Measurements from ENCODE around the gene PLA2G2C.

The PLA2G2C gene

GRCh38 chr1:20182415-20182814 is 3.9 kb downstream of the PLA2G2C start:
- ATAC-seq (ENCODE audit: insufficient read depth, low read depth): no peak
- no peak overlapping the region for H3K9ac ChIP-seq (ENCODE audit: low read depth, low read length)
- DNase-seq: no peak
- no peaks in the 10 kb centered on the region for H3K79me2 ChIP-seq (ENCODE audit: insufficient read depth, low read length)
- H3K4me3 ChIP-seq (ENCODE audit: low read depth in 1 of 2, low read length in 2 of 2): no peak overlapping the region
- H4K20me1 ChIP-seq (ENCODE audit: insufficient read depth, low read length): no peaks in the 10 kb centered on the region
- no peaks in the 10 kb centered on the region for H3K27me3 ChIP-seq (ENCODE audit: insufficient read depth, low read length, poor library complexity)
- H3K4me2 ChIP-seq (ENCODE audit: insufficient read depth, low read length): no peak overlapping the region
- no peaks in the 10 kb centered on the region for H3K36me3 ChIP-seq (ENCODE audit: insufficient read depth, low read length)
- no peak overlapping the region for H2AFZ ChIP-seq (ENCODE audit: low read depth, low read length)
- no peak overlapping the region for H3K27ac ChIP-seq (ENCODE audit: low read length)
- no peak for TF ChIP-seq CTCF (IDR thresholded peaks at IDR 0.05; ENCODE audit: borderline replicate concordance, extremely low read depth, low read length, poor library complexity, severe bottlenecking)
- TF ChIP-seq EZH2 (IDR thresholded peaks at IDR 0.05; ENCODE audit: borderline replicate concordance, low read depth, low read length, severe bottlenecking): no peak
- H3K4me1 ChIP-seq (ENCODE audit: insufficient read depth, low read length): peaks cover 28% of the 10 kb centered on the region
- H3K9me3 ChIP-seq (ENCODE audit: insufficient read depth, low read length, severe bottlenecking): no peaks in the 10 kb centered on the region

GRCh38 chr1:20180844-20181207 is 5.5 kb downstream of the PLA2G2C start:
- Histone ChIP-seq H3K4me1 (ENCODE audit: insufficient read depth, low read length) (peaks cover 12% of the 10 kb centered on the region), H3K4me3 (ENCODE audit: low read depth in 1 of 2, low read length in 2 of 2) (no peak overlapping the region), H3K4me2 (ENCODE audit: insufficient read depth, low read length) (no peak overlapping the region), H2AFZ (ENCODE audit: low read depth, low read length) (no peak overlapping the region), H3K27ac (ENCODE audit: low read length) (no peak overlapping the region), H3K9me3 (ENCODE audit: insufficient read depth, low read length, severe bottlenecking) (no peaks in the 10 kb centered on the region), H3K27me3 (ENCODE audit: insufficient read depth, low read length, poor library complexity) (no peaks in the 10 kb centered on the region), H3K36me3 (ENCODE audit: insufficient read depth, low read length) (no peaks in the 10 kb centered on the region), H3K9ac (ENCODE audit: low read depth, low read length) (no peak overlapping the region), H3K79me2 (ENCODE audit: insufficient read depth, low read length) (no peaks in the 10 kb centered on the region), H4K20me1 (ENCODE audit: insufficient read depth, low read length) (no peaks in the 10 kb centered on the region)
- TF ChIP-seq EZH2 (IDR thresholded peaks at IDR 0.05; ENCODE audit: borderline replicate concordance, low read depth, low read length, severe bottlenecking): no peak
- TF ChIP-seq CTCF (IDR thresholded peaks at IDR 0.05; ENCODE audit: borderline replicate concordance, extremely low read depth, low read length, poor library complexity, severe bottlenecking): no peak
- ATAC-seq (ENCODE audit: insufficient read depth, low read depth) (no peak), DNase-seq (no peak)

GRCh38 chr1:20180129-20180843 is 6.0 kb downstream of the PLA2G2C start:
- H2AFZ ChIP-seq (ENCODE audit: low read depth, low read length): no peak overlapping the region
- H3K9ac ChIP-seq (ENCODE audit: low read depth, low read length): no peak overlapping the region
- peaks cover 11% of the 10 kb centered on the region for H3K4me1 ChIP-seq (ENCODE audit: insufficient read depth, low read length)
- no peaks in the 10 kb centered on the region for H3K9me3 ChIP-seq (ENCODE audit: insufficient read depth, low read length, severe bottlenecking)
- H3K4me2 ChIP-seq (ENCODE audit: insufficient read depth, low read length): no peak overlapping the region
- H3K27me3 ChIP-seq (ENCODE audit: insufficient read depth, low read length, poor library complexity): no peaks in the 10 kb centered on the region
- ATAC-seq (ENCODE audit: insufficient read depth, low read depth) (no peak), DNase-seq (no peak)
- H4K20me1 ChIP-seq (ENCODE audit: insufficient read depth, low read length): no peaks in the 10 kb centered on the region
- H3K4me3 ChIP-seq (ENCODE audit: low read depth in 1 of 2, low read length in 2 of 2): no peak overlapping the region
- no peaks in the 10 kb centered on the region for H3K79me2 ChIP-seq (ENCODE audit: insufficient read depth, low read length)
- no peaks in the 10 kb centered on the region for H3K36me3 ChIP-seq (ENCODE audit: insufficient read depth, low read length)
- TF ChIP-seq CTCF (IDR thresholded peaks at IDR 0.05; ENCODE audit: borderline replicate concordance, extremely low read depth, low read length, poor library complexity, severe bottlenecking) (no peak), EZH2 (IDR thresholded peaks at IDR 0.05; ENCODE audit: borderline replicate concordance, low read depth, low read length, severe bottlenecking) (no peak)
- no peak overlapping the region for H3K27ac ChIP-seq (ENCODE audit: low read length)
